NCI-H524 (cell line): ENCODE measurements around the gene TGM1.
A peak's percentile ranks its signal among the peaks of the same experiment; 100 is the strongest.

Experiments
- DNase-seq, 2 experiments: peaks; one replicate each; lab custom pipeline; 2025; lab: John Stamatoyannopoulos, UW

The TGM1 gene

GRCh38 chr14:24262821-24263733, at the start of gene TGM1:
TSS of gene TGM1 (minus strand) at chr14:24263177. CDS start at chr14:24262352, 825 bp downstream.
- DNase-seq: no peak

- no peak for DNase-seq
These were observed 49.0 kb upstream of the TGM1 start for GRCh38 chr14:24311837-24312615.

- no peak for DNase-seq
These were observed 47.9 kb upstream of the TGM1 start, which contains the start of gene LTB4R for GRCh38 chr14:24310646-24311604. TSS of gene LTB4R (plus strand) at chr14:24311502. CDS start at chr14:24315652, 4,150 bp downstream.

- no peak for DNase-seq
These were observed 47.3 kb upstream of the TGM1 start for GRCh38 chr14:24310265-24310645.

- no peak for DNase-seq
These were observed 46.7 kb upstream of the TGM1 start, which contains the start of gene LTB4R2 for GRCh38 chr14:24309538-24310264. TSS of gene LTB4R2 (plus strand) at chr14:24310140. CDS start at chr14:24310665, 525 bp downstream.

GRCh38 chr14:24308342-24309124, 45.6 kb upstream of the TGM1 start:
- DNase-seq: no peak

- peak; percentile 34 to 58 for DNase-seq
These were observed 44.8 kb upstream of the TGM1 start, which contains the start of gene CIDEB for GRCh38 chr14:24307575-24308341. TSS of gene CIDEB (minus strand) at chr14:24307977. CDS start at chr14:24307858, 119 bp downstream.

- DNase-seq: no peak
These were observed 44.2 kb upstream of the TGM1 start for GRCh38 chr14:24307156-24307574.

- no peak for DNase-seq
These were observed 41.0 kb upstream of the TGM1 start for GRCh38 chr14:24304019-24304387.

GRCh38 chr14:24300326-24300980, 37.5 kb upstream of the TGM1 start:
- no peak for DNase-seq

- DNase-seq: peak; percentile 66 to 88
These were observed 36.5 kb upstream of the TGM1 start, which contains the start of the genes DHRS1 and NOP9 for GRCh38 chr14:24299255-24300191. TSS of gene DHRS1 (minus strand) at chr14:24299780. CDS start at chr14:24299106, 674 bp downstream. TSS of gene NOP9 (plus strand) at chr14:24299850. CDS start at chr14:24299955, 105 bp downstream.

GRCh38 chr14:24298892-24299254, 35.9 kb upstream of the TGM1 start:
- DNase-seq: peak; percentile 58 to 76

- DNase-seq: peak; percentile 17 to 51
These were observed 34.4 kb upstream of the TGM1 start for GRCh38 chr14:24297190-24297964.

- DNase-seq: peak; percentile 68 to 75
These were observed 33.6 kb upstream of the TGM1 start for GRCh38 chr14:24296341-24297157.

GRCh38 chr14:24293525-24293924, 30.5 kb upstream of the TGM1 start:
- no peak for DNase-seq
